Measurements from ENCODE around the gene RAB22A.
"Not testable (repeated sequence)": the region's sequence is repeated elsewhere in the genome, so short reads cannot be mapped to it uniquely, and the experiment has no call there.

The RAB22A gene

DNA sequence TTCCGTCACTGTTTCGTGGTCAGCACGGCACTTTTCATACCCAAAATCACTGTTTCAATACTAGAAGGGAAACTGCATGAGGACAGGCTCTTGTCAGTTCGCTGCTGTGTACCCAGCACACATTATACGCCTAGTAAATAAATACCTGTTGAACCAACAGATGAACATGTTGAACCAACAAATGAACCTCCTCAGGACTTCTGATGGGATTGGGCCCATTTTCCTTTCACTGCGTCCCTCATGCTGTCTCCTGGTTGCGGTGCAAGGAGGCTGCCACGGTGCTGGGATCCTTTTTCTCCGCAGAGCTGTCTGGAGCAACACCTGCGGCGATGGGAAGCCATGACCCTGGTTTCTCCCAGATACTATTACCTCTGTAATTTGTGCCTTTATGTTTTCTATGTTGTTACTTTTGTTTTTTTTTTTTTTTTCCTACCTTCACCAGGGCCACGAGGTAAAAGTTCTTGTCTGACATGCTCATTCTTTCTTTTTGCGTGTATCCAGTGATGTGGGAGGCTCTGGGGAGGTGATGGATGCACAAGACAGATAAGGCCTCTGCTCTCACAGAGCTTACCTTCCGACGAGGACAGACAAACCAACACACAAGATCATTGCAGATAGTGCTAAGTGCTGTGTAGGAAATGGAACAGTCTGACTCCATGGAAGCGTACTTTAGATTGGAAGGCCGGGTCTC is 80.6 kb downstream of the RAB22A start:
- DNase-seq: no peak

GRCh38 chr20:58390659-58391035 is 81.1 kb downstream of the RAB22A start:
- DNase-seq: no peak

DNA sequence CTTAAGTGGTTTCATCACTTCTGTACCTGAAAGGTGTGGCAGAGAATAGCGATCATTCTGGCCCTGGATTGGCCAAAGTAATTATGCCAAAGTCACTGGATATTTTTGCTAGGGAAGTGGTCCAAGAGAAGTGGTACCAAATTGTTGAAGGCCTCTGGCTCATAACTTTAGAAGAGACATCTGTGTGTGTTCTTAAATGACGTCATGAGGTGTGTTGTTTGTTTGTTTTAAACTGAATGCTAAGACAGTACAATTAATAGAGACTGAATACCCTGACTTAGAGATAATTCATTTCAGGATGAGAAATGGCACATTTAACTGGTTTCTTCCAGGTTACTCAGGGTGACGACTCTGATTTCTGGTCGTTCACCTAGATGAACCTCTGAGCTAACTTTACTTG is 82.8 kb downstream of the RAB22A start:
- no peak for DNase-seq

GRCh38 chr20:58393299-58393698 is 83.8 kb downstream of the RAB22A start:
- DNase-seq: no peak

DNA sequence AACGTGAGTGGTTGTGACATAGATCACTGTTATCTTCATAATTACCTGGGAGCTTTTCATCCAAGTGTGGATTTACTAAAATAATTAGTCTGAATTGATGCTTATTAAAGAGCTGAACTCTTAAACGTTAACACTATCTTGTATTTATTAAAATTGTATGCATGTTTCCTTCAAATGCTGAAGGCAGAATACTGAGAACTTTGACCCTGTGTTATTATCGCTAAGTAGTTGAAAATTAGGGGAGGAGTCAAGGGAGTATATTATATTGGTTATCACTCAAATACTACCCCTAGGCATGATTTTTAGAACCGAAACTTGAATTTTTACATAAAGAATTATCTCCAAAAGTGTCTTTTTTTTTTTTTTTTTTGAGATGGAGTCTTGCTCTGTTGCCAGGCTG is 85.3 kb downstream of the RAB22A start:
- DNase-seq: no peak

GRCh38 chr20:58395604-58396003 is 86.1 kb downstream of the RAB22A start:
- no peak for DNase-seq

DNA sequence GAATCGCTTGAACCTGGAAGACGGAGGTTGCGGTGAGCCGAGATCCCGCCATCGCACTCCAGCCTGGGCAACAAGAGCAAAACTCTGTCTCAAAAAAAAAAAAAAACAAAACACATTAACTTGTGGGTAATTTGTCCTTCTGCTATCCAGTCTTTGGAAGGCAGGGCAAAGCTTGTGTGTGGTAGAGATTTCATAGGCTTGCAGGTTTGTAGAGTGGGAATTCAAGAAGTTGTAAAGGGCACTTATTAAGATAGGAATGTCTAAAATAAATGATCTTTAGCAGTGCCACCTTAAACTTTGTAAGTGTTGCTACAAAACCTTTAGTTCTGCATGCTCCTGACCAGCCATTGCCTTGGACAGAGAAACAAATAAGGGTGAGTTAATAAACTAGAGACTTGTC is 87.9 kb downstream of the RAB22A start:
- DNase-seq: no peak

DNA sequence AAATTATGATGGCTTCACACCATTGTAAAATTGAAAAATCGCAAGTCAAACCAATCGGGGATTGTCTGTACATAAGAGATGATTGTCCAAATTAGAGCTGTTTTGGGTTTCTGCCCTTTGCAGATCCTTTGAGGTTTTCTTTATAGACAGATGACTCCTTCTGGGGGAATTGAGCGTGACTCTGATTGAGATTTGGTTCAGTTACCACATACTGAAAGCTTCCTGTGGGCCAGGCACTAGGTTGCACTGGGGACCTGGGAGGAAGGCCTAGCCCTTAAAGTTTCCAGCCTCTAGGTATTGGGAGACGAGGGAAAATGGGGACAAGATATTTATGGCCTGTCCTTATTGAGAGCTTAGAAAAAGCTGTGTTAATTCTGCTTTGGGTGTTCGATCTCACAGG is 88.7 kb downstream of the RAB22A start:
- DNase-seq: no peak

DNA sequence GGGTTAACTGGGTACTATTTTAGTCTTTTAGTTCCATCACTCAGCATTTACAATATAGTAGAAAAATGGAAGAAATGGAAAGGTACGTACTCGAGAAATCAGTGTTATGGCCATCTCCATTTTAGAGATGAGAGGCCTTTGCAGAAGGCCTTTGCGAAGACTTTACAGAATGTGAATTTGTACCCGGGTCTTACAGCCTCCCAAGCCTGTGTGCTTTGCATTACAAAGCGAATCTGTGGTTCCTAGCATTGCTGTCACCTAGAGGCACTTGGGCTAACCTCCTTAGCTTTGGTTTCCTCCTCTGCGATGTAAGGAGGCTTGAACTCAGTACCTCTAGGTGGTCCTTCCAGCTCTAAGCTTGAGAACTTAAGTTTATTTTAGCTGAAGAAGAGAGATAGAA is 90.4 kb downstream of the RAB22A start:
- DNase-seq: no peak

DNA sequence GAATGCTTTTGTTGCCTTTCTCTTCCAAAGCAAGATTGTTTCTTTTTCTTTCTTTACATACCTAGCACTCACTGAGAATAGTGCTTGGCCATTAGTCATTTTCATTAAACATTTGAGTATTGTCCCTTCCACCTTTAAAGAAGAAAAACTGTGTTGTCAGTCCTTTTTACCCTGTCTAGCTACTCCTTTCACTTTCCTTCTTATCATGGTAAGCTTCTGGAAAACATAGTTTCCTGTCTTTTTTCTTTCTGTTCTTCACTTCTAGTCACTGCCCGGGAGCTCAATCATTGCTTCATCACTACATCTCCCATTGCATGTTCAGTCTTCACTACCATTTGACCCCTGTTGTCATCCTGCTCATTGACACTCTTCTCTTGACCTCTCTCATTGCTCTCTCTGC is 91.6 kb downstream of the RAB22A start:
- DNase-seq: peak; percentile 67

GRCh38 chr20:58402305-58402704 is 92.8 kb downstream of the RAB22A start:
- no peak for DNase-seq

- no peak for DNase-seq
These were observed 93.3 kb downstream of the RAB22A start for GRCh38 chr20:58402827-58403226.

DNA sequence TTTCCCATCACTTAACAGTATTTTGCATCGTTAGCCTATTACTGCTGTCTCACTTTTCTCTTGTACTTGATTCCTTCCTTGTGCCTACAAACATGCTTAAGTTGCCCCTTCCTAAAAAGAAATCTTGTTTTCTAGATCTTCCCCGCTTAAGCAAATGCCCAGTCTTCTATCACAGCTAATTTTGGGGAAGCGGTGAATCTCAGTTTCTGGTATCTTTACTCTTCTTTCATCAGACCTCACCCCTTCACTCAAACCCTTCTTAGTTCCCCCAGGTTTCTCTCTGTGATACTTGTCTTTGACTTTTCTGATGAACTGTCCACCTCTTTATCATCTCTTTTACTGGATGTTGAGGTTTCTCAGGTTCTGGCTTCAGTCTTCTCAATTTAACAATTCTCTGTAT is 93.8 kb downstream of the RAB22A start:
- DNase-seq: no peak

GRCh38 chr20:58405504-58406291 is 96.2 kb downstream of the RAB22A start:
- DNase-seq: no peak

DNA sequence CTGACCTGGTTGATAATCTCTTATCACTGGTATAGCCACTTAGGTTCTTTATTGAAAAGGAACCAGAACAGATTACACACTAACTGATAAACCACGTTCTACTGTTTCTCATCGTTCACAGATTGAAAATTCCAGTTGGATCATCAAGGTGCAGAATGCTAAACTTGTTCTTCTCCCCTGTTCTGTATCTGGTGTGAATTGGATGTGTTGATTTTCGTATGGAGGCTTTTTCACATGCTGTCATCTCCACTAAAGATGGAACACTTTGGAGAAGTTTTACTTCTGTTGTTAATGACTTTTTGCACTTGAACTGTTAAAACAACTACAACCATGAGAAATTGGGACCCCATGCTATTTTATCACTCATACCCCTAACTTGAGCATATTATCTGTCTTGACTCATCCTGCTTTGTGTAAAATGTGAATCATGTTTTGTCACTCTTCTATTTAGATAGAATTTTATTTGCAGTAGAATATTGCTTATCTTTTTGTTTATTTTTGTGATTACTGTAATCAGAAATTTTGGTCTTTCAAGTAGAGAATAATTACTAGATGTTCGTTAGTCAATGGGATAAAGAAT is 97.0 kb downstream of the RAB22A start:
- DNase-seq: no peak

DNA sequence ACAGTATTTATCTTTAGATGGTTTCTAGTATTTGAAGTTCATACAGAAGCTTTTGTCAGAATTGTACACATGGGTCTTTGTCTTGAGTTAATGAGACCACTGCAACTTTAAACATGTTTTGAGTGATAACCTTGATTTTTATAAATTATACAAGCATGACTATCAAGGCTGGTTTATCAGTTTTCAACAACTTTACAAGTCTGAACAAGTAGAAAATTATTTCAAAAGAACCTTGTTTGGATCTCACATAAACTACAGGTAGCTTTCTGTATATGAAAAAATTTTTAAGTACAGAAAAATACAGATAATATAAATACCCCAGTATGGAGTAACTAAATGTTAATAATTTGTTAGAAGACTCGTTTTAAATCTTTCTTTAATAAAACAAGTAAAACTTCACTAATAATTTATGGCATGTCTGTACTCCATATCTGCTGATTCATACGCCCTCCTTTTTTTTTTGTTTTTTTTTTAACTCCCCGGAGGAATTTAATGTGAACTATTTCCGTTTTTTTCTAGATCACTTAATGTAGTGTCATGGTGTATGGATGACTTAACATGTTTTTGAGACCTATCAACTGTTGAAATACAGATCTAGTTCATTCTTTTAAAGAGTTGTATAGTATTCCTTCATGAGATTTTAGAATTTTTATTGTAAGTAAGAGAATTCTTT is 97.8 kb downstream of the RAB22A start:
- peak; percentile 54 for DNase-seq

- peak; percentile 20 for DNase-seq
These were observed 98.5 kb downstream of the RAB22A start for GRCh38 chr20:58407966-58408557.

DNA sequence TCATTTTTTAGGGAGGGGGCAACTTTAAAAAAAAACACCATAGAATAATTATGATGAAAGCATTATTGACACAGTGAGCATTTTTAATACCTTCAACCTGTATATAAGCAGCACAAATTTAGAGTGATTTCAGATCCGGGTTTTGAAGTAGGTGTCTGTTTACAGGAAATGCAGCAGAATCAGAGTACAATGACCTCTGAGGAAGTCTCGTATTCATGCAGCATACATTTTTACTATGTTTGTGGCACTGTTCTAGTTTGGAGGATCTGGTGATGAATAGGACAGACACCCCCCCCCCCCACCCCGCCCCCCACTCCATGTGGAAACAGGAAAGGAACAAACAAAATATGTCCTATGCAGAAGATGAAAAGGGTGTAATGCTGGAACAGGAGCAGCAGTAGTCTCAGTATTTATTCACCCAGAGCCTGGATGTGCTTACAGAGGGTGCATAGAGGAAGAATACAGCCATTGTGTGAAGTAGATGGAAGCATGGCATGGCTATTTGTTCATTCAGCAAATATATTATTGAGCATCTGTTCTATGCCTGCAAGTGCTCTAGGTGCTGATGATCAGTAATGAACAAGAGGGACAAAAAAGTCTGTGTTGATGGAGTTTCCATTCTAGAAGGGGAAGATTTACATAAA is 99.2 kb downstream of the RAB22A start:
- DNase-seq: no peak

DNA sequence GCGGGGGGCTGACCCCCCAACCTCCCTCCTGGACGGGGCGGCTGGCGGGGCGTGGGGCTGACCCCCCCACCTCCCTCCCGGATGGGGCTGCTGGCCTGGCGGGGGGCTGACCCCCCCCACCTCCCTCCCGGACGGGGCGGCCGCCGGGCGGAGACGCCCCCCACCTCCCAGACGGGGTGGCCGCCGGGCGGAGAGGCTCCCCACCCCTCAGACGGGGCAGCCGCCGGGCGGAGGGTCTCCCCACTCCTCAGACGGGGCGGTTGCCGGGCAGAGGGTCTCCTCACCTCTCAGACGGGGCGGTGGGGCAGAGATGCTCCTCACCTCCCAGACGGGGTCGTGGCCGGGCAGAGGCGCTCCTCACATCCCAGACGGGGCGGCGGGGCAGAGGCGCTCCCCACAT is 104.7 kb downstream of the RAB22A start:
- not testable (repeated sequence) for DNase-seq

DNA sequence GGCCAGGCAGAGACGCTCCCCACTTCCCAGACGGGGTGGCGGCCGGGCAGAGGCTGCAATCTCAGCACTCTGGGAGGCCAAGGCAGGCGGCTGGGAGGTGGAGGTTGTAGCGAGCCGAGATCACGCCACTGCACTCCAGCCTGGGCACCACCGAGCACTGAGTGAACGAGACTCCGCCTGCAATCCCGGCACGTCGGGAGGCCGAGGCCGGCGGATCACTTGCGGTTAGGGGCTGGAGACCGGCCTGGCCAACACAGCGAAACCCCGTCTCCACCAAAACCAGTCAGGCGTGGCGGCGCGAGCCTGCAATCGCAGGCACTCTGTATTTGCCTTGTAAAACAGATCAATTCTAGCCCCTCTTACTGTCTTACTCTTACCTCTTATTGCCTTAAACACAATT is 105.3 kb downstream of the RAB22A start:
- not testable (repeated sequence) for DNase-seq

DNA sequence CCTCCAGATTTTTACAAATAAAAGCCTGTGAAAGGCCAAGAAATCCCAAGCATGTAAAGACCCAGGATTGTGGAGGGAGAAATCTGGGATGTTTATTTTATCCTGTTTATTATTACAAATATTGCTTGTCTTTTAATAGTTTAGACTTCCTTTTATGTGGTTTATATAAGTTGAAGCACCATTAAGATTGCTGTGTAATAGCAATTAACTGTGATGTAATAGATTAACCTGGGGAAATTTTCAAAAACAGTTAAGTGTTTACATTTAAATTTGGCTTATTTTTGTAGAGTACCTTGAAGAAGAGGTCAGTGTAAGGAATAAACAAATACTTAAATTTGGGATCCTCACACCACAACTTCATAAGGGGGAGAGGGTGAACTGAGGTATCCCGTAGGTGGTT is 106.5 kb downstream of the RAB22A start:
- DNase-seq: no peak

GRCh38 chr20:58416835-58417234 is 107.3 kb downstream of the RAB22A start:
- DNase-seq: no peak
